Bronchial epithelial cell (primary cell): Measurements from ENCODE around the gene ZNF133. TPM values are rescaled to one million over a fixed set of nuclear protein-coding genes. Genes with fewer than 3 reads are reported as not detected.

ENCODE experiments used
- DNase-seq: peaks from one replicate; pipeline ENCODE4 v3.0.0-alpha.2; 2010; ENCODE audit warnings: low read depth
- FAIRE-seq: peaks from 2 replicates; lab custom pipeline; 2011; peaks lifted over from hg19 to GRCh38; lab: Jason Lieb, UNC
- H3K27me3 ChIP-seq: 2 replicates; pipeline ENCODE4 v1.5.1; 2011; ENCODE audit warnings: low read length; ENCODE audit not compliant: control insufficient read depth, insufficient read depth
- H3K36me3 ChIP-seq: 2 replicates; pipeline ENCODE4 v1.5.1; 2011; ENCODE audit warnings: low read length; ENCODE audit not compliant: control insufficient read depth, insufficient read depth
- H3K4me3 ChIP-seq: 2 replicates; pipeline ENCODE4 v1.5.1; 2011; ENCODE audit warnings: mild to moderate bottlenecking, low read depth, low read length, control low read depth
- CTCF ChIP-seq: IDR thresholded peaks from 2 replicates; pipeline ENCODE4 v1.5.1; 2011; ENCODE audit warnings: mild to moderate bottlenecking, moderate library complexity, low read length, control low read depth, inconsistent platforms; ENCODE audit not compliant: insufficient read depth, severe bottlenecking
- total RNA-seq: library from RNA; depleted of rRNA; stranded (reverse); fragments of >200 nt; gene quantifications from 2 replicates; pipeline ENCODE4 v1.2.1, GENCODE V29; 2014

Gene ZNF133
- total RNA-seq, 1 donor from 2014 or later: 30.8 TPM

DNA sequence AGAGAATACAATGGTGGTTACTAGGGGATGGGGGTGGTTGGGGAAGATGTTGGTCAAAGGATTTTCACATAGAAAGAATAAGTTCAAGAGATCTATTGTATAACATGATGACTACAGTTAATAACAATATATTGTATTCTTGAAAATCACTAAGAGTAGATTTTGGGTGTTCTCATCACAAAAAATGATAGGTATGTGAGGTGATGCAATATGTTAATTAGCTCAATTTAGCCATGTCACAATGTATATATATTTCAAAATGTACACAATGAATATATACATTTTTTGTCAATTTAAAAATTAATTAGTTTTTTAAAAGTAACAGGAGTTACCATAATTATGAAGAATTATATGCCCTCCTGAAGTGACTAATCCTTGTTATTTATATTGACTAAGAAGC, 22.3 kb downstream of the ZNF133 start:
- no peak overlapping the region for H3K4me3 ChIP-seq
- no peak for TF ChIP-seq CTCF
- no peak for FAIRE-seq
- H3K27me3 ChIP-seq: no peaks in the 10 kb centered on the region
- peak; percentile 33 for DNase-seq
- H3K36me3 ChIP-seq: peaks cover 10% of the 10 kb centered on the region

DNA sequence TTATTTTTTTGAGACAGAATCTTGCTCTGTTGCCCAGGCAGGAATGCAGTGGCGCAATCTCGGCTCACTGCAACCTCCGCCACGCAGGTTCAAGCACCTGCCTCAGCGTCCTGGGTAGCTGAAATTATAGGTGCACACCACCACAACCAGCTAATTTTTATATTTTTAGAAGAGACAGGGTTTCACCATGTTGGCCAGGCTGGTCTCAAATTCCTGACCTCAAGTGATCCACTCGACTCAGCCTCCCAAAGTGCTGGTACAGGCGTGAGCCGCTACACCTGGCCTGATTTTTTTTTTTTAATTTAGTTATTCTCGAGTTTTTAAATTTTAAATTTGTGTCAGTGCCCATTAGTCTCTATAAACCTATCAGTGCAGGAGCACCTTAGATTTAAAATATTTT, 24.4 kb downstream of the ZNF133 start:
- no peak for FAIRE-seq
- H3K36me3 ChIP-seq: peaks cover 19% of the 10 kb centered on the region
- no peak for DNase-seq

DNA sequence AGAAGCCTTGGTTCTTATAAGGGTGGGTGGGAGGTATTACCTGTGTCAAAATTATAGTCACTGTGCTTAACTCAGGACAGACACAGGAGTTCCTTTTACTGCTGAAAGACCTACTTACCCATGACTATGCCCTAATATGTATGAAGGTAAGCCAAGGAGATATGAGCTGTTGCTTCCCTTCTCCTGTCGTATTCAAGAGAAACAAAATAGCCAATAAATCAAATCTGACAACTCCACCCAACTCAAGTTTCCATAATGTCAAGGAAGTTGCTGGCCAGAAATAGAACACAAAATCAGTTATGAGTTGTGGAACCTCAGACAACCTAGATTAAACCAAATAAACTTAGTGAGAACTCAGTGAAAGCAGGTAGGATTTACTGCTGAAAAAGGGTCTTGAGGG, 25.1 kb downstream of the ZNF133 start:
- FAIRE-seq (no peak), DNase-seq (no peak)
- TF ChIP-seq CTCF: no peak
- Histone ChIP-seq H3K27me3 (no peaks in the 10 kb centered on the region), H3K4me3 (no peak overlapping the region), H3K36me3 (peaks cover 19% of the 10 kb centered on the region)

More for the DNA sequence above, 24.4 kb downstream of the ZNF133 start:
- Histone ChIP-seq H3K27me3 (no peaks in the 10 kb centered on the region), H3K4me3 (no peak overlapping the region)
- TF ChIP-seq CTCF: no peak

DNA sequence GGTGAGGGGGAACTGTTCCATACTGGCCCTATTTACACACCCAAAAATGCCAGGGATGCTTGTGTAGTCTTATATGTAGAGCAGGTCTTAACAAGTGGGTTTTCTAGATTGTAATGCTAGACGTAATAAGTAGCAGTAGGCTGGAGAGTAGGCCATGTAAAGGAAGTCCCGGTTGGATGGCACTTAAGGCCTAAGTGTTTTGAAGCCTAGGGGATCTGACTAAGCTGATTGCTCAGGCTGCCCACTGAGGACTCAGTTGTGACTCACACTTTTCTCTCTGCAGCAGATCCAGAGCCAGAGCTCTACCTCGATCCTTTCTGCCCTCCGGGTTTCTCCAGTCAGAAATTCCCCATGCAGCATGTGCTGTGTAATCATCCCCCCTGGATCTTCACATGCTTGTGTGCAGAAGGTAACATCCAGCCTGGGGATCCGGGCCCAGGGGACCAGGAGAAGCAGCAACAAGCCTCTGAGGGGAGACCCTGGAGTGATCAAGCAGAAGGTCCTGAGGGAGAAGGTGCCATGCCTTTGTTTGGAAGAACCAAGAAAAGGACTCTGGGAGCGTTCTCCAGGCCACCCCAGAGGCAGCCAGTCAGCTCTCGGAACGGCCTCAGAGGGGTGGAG, 26.6 kb downstream of the ZNF133 start:
- peaks cover 17% of the 10 kb centered on the region for H3K36me3 ChIP-seq
- FAIRE-seq: peak; percentile 98
- no peak overlapping the region for H3K4me3 ChIP-seq
- DNase-seq: peak; percentile 100
- no peak for TF ChIP-seq CTCF
- H3K27me3 ChIP-seq: no peaks in the 10 kb centered on the region

- DNase-seq (no peak), FAIRE-seq (peak; percentile 50)
- no peak overlapping the region for H3K4me3 ChIP-seq
- TF ChIP-seq CTCF: no peak
- H3K27me3 ChIP-seq: no peaks in the 10 kb centered on the region
- H3K36me3 ChIP-seq: peaks cover 17% of the 10 kb centered on the region
Measured at GRCh38 chr20:18316166-18316565, 27.8 kb downstream of the ZNF133 start.

DNA sequence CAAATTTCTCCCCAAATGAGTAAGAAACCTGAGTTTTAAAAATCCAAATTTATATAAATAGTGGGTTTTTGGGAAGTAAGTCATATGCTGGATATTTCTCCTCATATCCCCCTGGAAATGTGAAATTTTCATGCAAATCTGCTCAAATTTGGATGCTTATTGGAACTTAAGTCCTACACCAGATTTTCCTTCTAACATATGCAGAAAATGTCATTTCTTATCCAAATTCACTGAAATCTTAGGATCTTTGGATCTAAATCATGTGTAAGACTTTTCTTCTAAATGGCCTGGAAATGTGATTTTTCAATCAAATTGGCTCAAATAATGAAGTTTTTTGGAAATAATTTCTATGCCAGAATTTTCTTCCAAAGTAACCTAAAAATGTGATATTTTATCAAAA, 33.0 kb downstream of the ZNF133 start:
- no peak for TF ChIP-seq CTCF
- no peak overlapping the region for H3K4me3 ChIP-seq
- FAIRE-seq: no peak
- peaks cover 5% of the 10 kb centered on the region for H3K36me3 ChIP-seq
- H3K27me3 ChIP-seq: no peaks in the 10 kb centered on the region
- no peak for DNase-seq
